Fibroblast of pulmonary artery (primary cell): Measurements from ENCODE around the gene GAPT.

Experiments
- DNase-seq: peaks from one replicate; pipeline ENCODE4 v3.0.0-alpha.2; 2010; ENCODE audit warnings: low read depth
- H3K4me3 ChIP-seq: replicated peaks from 2 replicates; pipeline ENCODE4 v1.5.1; 2011; ENCODE audit warnings: low read depth, mild to moderate bottlenecking, control low read depth, low read length, moderate library complexity
- TF ChIP-seq, protein P1 (sequence below): IDR thresholded peaks from 2 replicates; pipeline ENCODE4 v1.5.1; 2011; ENCODE audit warnings: mild to moderate bottlenecking, control low read depth, low read length, inconsistent platforms; ENCODE audit errors: missing control alignments

Gene GAPT

DNA sequence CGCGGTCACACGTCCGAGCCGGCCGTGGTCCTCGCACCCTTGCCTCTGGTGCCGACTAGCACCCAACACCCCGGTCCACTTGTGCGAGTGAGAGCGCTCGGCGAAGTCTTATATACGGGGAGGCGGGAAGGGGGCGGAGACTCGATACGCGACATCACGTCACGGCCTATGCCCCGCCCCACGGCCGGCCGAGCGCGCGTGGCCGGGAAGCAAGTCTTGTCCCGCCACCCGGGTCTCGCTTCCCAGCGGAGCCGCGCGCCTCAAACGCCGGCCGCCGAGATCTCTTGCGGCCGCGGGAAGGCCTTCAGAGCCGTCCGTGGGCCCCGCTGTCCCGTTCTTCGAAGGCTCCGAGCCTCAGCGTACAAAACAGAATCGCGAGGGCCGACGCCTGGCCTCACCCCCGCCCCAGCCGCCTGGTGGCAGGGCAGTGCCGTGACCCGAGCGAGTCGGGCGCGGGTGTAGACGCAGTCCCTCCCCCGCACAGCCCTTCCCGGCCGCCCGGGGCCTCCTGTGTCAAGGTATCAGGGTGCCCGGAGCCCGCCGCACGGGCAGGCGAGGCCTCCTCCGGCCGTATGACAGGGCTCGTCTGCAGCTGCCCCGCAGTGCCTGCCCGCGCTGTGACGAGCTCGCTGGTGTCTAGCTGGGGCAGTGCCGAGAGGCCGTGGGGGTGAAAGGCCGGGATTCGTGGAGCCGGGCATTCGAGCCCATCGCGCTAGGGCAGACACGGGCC, 31.1 kb upstream of the GAPT start, which contains the start of gene PLK2:
TSS of gene PLK2 (minus strand) at position 85 of the 730 bp plus-strand sequence. CDS start 127 bp downstream, outside the sequence.
- peak; percentile 97 for DNase-seq
- peak within 1 kb of the TSS; percentile 74 for H3K4me3 ChIP-seq
- TF ChIP-seq, protein P1, sequence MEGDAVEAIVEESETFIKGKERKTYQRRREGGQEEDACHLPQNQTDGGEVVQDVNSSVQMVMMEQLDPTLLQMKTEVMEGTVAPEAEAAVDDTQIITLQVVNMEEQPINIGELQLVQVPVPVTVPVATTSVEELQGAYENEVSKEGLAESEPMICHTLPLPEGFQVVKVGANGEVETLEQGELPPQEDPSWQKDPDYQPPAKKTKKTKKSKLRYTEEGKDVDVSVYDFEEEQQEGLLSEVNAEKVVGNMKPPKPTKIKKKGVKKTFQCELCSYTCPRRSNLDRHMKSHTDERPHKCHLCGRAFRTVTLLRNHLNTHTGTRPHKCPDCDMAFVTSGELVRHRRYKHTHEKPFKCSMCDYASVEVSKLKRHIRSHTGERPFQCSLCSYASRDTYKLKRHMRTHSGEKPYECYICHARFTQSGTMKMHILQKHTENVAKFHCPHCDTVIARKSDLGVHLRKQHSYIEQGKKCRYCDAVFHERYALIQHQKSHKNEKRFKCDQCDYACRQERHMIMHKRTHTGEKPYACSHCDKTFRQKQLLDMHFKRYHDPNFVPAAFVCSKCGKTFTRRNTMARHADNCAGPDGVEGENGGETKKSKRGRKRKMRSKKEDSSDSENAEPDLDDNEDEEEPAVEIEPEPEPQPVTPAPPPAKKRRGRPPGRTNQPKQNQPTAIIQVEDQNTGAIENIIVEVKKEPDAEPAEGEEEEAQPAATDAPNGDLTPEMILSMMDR = peak; percentile 23

DNA sequence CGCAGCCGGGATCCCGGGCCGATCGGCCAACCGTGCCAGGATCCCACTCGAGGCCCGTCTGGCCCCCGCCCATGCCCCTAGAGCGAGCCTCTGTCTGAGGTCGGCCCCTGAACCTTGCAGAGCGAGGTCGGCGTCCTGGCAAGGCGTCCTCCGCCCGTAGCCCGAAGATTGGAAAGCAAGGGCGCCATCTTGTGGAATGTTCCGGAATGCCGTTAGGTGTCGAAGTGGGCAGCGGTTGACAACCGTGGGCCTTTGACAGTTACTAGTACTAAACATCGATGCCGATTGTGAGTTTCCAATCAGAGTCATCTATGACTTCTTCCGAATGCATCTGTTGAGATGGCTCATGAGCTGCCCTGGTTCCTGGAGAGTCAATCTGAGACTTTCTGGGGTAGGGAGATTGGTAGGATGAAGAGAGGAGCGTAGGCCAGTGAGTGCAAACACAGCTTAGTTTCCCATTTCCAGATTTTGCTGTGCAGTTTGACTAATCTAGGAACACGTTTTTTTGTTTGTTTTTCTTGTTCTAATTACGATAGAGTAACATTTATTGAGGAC, 30.4 kb upstream of the GAPT start:
- DNase-seq = peak; percentile 92
- TF ChIP-seq, protein P1 = peak; percentile 78
- H3K4me3 ChIP-seq = peak overlapping the region; percentile 74

DNA sequence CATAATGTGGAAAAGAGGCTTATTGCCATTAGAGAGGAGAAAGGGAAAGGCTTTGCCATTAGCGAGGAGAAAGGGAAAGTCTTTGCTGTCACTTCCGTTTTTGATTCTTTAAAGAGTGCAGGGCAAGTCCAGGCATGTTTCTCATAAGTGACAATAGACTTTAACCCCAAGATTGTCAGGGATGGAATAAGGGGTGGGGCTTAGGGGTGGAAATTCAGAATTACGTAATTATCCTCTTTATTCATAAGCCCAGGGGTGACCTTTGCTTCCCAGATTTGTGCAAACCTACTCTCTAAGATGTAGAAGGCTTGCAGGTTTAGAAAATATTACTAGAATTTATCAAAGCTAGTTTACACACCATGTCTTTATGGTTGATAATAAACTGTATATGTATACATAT, 29.1 kb upstream of the GAPT start:
- TF ChIP-seq, protein P1 = no peak
- H3K4me3 ChIP-seq = no peak overlapping the region
- DNase-seq = peak; percentile 48

DNA sequence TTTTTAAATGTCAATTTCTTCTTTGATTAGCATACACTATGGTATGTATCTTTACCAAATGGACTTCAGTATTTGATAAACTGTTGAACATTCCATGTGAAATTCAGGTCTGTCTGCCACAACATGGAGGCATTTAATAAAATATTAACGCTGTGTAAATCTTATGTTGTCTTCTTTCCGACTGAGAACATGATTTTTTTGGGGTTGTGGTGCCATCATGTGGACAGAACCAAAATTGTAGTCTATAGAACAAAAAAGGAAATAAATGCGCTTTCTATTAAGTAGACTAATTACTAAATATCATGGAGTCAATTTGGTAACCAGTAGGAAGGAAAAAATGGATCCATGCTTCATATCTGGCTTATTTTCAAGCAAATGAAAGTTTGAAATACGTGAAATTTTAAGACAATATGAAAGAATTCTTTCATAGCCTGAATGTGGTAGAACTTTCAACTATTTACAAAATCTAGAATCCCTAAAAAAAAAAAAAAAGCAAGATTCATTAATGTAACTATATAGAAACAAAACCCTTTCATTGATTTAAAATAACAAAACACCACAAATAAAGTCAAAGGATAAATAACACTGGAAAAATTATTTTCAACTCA, 28.5 kb upstream of the GAPT start:
- peak; percentile 86 for DNase-seq
- TF ChIP-seq, protein P1 = peak; percentile 47
- no peak overlapping the region for H3K4me3 ChIP-seq

DNA sequence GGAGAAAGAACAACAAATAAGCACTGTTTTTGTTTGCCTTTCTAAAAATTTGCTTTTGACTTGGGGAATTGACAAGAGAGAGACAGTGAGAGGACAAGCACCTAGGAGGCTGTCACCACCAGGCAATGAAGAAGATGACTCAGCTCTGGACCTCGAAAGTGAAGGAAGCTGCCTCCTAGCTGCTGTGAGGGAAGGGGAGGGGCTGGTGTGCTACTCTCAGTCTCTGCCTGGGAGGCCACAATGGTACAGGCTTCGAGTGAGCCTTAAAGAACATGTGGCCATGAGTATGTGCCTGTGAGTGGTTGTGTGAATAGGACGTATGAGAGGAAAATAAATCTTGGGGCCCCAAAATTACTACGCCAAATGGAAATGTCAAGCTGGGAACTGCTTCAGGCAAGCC, 24.3 kb upstream of the GAPT start:
- TF ChIP-seq, protein P1 = peak; percentile 20
- DNase-seq = peak; percentile 51
- no peak overlapping the region for H3K4me3 ChIP-seq

DNA sequence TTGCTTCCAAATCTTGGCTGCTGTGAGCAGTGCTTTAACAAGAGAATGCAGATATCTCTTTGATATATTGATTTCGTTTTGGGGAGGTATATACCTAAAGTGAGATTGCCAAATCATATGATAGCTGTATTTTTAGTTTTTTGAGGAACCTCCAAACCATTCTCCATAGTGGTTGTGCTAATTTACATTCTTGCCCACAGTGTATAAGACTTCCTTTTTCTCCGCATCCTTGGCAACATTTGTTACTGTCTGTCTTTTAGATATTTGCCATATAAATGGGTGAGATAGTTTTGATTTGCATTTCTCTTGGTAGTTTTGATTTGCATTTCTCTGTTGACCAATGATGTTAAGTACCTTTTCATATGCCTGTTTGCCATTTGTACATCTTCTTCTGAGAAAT, 21.3 kb upstream of the GAPT start:
- no peak for DNase-seq
- no peak overlapping the region for H3K4me3 ChIP-seq
- TF ChIP-seq, protein P1 = no peak
